Measurements from ENCODE around the gene NR2C1. TPM values are rescaled to one million over a fixed set of nuclear protein-coding genes. Genes with fewer than 3 reads are reported as not detected.

NR2C1 gene
- total RNA-seq, 1 donor from 2014 or later = 70.2 TPM

DNA sequence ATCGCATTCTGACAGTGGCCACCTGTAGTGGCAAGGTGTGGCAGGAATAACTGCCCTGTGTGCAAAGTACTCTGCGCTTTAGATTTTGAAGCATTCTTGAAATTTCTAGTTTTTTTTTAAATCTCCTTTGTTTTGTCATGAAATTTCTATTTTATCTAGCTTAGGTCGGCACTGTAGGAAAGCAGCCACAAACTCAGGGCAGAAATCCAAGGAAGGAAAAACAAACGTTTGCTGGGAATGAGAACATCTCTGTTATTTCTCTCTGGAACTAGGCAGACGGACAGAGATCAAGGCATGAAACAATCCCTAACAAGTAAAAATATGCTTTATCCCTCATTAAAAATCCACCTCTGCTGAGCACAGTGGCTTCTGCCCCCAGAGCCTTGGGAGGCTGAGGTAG is 1.3 kb upstream of the NR2C1 start:
- peaks cover 30% of the 10 kb centered on the region for H3K4me1 Mint-ChIP-seq (ENCODE audit: unreplicated experiment)
- H3K36me3 Mint-ChIP-seq (ENCODE audit: low read depth, unreplicated experiment) = peaks cover 5% of the 10 kb centered on the region
- no peak for DNase-seq (ENCODE audit: low spot score)
- peaks cover 4% of the 10 kb centered on the region for H3K27me3 Mint-ChIP-seq (ENCODE audit: unreplicated experiment)
- no peak overlapping the region for H3K27ac Mint-ChIP-seq (ENCODE audit: unreplicated experiment)
- TF ChIP-seq, protein P1, sequence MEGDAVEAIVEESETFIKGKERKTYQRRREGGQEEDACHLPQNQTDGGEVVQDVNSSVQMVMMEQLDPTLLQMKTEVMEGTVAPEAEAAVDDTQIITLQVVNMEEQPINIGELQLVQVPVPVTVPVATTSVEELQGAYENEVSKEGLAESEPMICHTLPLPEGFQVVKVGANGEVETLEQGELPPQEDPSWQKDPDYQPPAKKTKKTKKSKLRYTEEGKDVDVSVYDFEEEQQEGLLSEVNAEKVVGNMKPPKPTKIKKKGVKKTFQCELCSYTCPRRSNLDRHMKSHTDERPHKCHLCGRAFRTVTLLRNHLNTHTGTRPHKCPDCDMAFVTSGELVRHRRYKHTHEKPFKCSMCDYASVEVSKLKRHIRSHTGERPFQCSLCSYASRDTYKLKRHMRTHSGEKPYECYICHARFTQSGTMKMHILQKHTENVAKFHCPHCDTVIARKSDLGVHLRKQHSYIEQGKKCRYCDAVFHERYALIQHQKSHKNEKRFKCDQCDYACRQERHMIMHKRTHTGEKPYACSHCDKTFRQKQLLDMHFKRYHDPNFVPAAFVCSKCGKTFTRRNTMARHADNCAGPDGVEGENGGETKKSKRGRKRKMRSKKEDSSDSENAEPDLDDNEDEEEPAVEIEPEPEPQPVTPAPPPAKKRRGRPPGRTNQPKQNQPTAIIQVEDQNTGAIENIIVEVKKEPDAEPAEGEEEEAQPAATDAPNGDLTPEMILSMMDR (IDR thresholded peaks at IDR 0.05; ENCODE audit: unreplicated experiment) = no peak
- H3K4me3 Mint-ChIP-seq (ENCODE audit: unreplicated experiment) = no peak overlapping the region
- H3K9me3 Mint-ChIP-seq (ENCODE audit: unreplicated experiment) = no peaks in the 10 kb centered on the region

DNA sequence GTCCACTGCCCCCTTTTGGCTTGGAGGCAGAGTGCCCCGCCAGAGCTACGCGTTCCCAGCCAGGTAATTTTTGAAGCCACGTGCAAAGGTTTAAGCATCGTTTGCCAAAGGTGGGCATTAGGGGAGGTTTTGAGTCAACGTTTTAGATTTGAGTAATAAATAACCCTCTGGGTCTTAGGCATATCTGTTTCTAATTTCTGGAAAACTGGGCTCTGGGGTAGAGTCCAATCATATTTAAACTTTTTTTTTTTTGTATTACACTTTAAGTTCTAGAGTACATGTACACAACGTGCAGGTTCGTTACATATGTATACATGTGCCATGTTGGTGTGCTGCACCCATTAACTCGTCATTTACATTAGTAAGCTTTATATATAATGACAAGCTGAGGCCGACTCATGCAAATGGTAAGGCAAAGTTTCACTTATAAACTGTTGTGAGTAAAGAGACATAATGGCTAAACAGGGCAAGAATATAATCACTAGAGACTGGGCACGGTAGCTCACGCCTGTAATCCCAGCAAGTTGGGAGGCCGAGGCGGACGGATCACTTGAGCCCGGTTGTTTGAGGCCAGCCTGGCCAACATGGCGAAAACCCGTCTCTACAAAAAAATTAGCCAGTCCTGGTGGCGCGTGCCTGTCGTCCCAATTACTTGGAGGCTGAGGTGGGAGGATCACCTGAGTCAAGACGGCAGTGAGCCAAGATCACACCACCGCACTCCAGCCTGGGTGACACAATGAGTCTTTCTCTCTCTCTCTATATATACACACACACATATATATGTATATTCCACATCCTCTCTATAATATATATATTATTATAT is 491 bp upstream of the NR2C1 start:
- H3K27ac Mint-ChIP-seq (ENCODE audit: unreplicated experiment) = peak overlapping the region; percentile 70
- H3K9me3 Mint-ChIP-seq (ENCODE audit: unreplicated experiment) = no peaks in the 10 kb centered on the region
- DNase-seq (ENCODE audit: low spot score) = no peak
- peaks cover 30% of the 10 kb centered on the region for H3K4me1 Mint-ChIP-seq (ENCODE audit: unreplicated experiment)
- TF ChIP-seq, protein P1 (IDR thresholded peaks at IDR 0.05; ENCODE audit: unreplicated experiment) = peak; percentile 53
- peak overlapping the region; percentile 95 for H3K4me3 Mint-ChIP-seq (ENCODE audit: unreplicated experiment)
- peaks cover 4% of the 10 kb centered on the region for H3K27me3 Mint-ChIP-seq (ENCODE audit: unreplicated experiment)
- H3K36me3 Mint-ChIP-seq (ENCODE audit: low read depth, unreplicated experiment) = peaks cover 5% of the 10 kb centered on the region

DNA sequence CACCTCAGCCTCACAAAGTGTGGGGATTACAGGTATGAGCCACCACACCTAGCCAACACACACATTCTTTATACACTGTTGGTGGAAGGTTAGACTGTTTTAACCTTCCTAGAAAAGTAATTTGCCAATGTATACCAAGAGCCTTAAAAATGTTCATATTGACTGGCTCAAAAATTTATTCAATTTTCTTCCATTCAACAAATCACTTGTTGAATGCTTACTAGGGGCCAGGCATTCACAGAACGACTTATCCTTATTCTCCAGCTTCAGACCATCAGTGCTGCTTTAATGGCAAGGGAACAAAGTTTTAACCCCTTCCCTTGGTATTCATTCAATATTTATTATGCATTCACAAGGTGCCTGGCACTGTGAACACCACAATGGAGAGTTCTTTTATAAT is 3.0 kb downstream of the NR2C1 start:
- Mint-ChIP-seq H3K9me3 (ENCODE audit: unreplicated experiment) (no peaks in the 10 kb centered on the region), H3K27ac (ENCODE audit: unreplicated experiment) (no peak overlapping the region), H3K27me3 (ENCODE audit: unreplicated experiment) (peaks cover 3% of the 10 kb centered on the region)

DNA sequence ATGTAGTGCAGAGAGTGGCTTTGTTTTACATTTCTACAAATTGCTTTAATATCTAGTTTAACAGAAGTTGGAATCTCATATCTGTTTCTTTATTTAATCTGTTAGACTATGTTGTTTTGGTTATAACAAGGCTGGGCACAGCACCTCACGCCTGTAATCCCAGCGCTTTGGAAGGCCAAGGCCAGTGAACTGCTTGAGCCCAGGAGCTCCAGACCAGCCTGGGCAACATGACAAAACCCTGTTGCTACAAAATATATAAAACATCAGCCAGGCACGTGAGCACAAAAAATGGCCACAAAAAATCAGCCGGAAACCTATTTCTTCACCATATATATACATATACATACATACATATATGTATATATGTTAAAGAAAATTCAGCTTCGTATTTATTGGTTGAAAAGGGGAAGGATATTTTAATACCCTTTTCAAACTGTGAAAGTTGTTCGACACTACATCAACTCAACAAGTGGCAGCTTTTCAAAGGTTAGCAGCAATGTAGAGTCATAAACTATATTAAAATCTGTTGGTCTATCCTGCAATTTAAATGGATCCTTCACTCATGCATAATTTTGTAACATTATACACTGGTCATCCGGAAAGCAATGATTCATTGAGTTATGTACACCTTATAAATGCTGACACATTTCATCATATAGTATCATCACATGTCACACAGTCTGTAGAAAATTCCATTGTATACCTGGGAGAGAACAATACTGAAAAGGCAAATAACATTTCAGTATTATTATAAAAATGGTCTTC is 7.1 kb downstream of the NR2C1 start:
- no peak overlapping the region for H3K27ac Mint-ChIP-seq (ENCODE audit: unreplicated experiment)
- peak overlapping the region; percentile 8 for H3K4me3 Mint-ChIP-seq (ENCODE audit: unreplicated experiment)
- peaks cover 7% of the 10 kb centered on the region for H3K36me3 Mint-ChIP-seq (ENCODE audit: low read depth, unreplicated experiment)
- no peaks in the 10 kb centered on the region for H3K27me3 Mint-ChIP-seq (ENCODE audit: unreplicated experiment)
- H3K9me3 Mint-ChIP-seq (ENCODE audit: unreplicated experiment) = no peaks in the 10 kb centered on the region
- no peak for DNase-seq (ENCODE audit: low spot score)
- TF ChIP-seq, protein P1 (IDR thresholded peaks at IDR 0.05; ENCODE audit: unreplicated experiment) = no peak
- H3K4me1 Mint-ChIP-seq (ENCODE audit: unreplicated experiment) = peaks cover 5% of the 10 kb centered on the region

More for the DNA sequence above, 3.0 kb downstream of the NR2C1 start:
- TF ChIP-seq, protein P1 (IDR thresholded peaks at IDR 0.05; ENCODE audit: unreplicated experiment) = no peak
- DNase-seq (ENCODE audit: low spot score) = no peak
- Mint-ChIP-seq H3K36me3 (ENCODE audit: low read depth, unreplicated experiment) (no peaks in the 10 kb centered on the region), H3K4me1 (ENCODE audit: unreplicated experiment) (peaks cover 11% of the 10 kb centered on the region), H3K4me3 (ENCODE audit: unreplicated experiment) (no peak overlapping the region)

DNA sequence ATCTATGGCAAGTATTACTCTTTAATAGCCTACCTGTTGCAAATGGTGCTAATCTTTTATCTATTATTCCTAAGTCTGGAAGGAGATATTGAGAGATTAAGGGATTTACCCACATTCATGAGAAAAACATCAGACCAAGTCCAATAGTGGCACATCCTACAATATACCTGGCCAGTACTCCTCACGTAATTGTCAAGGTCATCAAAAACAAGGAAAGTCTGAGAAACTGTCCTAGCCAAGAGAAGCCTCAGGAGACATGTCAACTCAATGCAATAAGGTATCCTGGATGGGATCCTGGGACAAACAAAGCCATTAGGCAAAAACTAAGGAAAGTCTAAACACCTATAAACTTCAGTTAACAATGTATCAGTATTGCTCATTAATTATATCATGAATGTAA is 12.5 kb downstream of the NR2C1 start:
- Mint-ChIP-seq H3K27ac (ENCODE audit: unreplicated experiment) (no peak overlapping the region), H3K36me3 (ENCODE audit: low read depth, unreplicated experiment) (peaks cover 12% of the 10 kb centered on the region), H3K4me1 (ENCODE audit: unreplicated experiment) (no peaks in the 10 kb centered on the region), H3K4me3 (ENCODE audit: unreplicated experiment) (no peak overlapping the region), H3K27me3 (ENCODE audit: unreplicated experiment) (no peaks in the 10 kb centered on the region), H3K9me3 (ENCODE audit: unreplicated experiment) (no peaks in the 10 kb centered on the region)
- no peak for DNase-seq (ENCODE audit: low spot score)
- TF ChIP-seq, protein P1 (IDR thresholded peaks at IDR 0.05; ENCODE audit: unreplicated experiment) = no peak

All from endothelial cell (in vitro differentiated cells).